B cell (primary cell): ENCODE results near the gene ATP10A. TPM values are rescaled to one million over a fixed set of nuclear protein-coding genes. Genes with fewer than 3 reads are reported as not detected.

Source experiments
- ATAC-seq: fragments of 200-7000 bp; cut with Tn5 transposase; one replicate; pipeline ENCODE4 v1.10.0; 2021; ENCODE audit warnings: low read depth, mild to moderate bottlenecking, moderate number of reproducible peaks, moderate library complexity
- CTCF ChIA-PET: fragments of 350-600 bp; sonication (Branson Sonifier 250); formaldehyde crosslinking; loops from one replicate; lab custom pipeline; 2021; ENCODE audit warnings: antibody characterized with exemption, inconsistent platforms; lab: Charles Lee
- POLR2A ChIA-PET: fragments of 350-600 bp; sonication (Branson Sonifier 250); formaldehyde crosslinking; loops from one replicate; lab custom pipeline; 2021; ENCODE audit warnings: antibody characterized with exemption; lab: Charles Lee
- DNase-seq: peaks from one replicate; pipeline ENCODE4 v3.0.0; 2013
- H2AFZ ChIP-seq: 2 replicates; pipeline ENCODE4 v1.6.1; 2012; ENCODE audit warnings: mild to moderate bottlenecking, low read depth, low read length; ENCODE audit not compliant: insufficient read depth, poor library complexity, severe bottlenecking
- H3K27ac ChIP-seq, 2 donors: 1 replicate in 1 of 2; 2 replicates in 1 of 2; pipeline ENCODE4 v1.5.1; 2012 to 2013; ENCODE audit warnings: low read length in 2 of 2, mild to moderate bottlenecking in 2 of 2, moderate library complexity in 1 of 2
- H3K27me3 ChIP-seq, 4 experiments: fragments of 200-600 bp in 1 of 4; sonication (generic) in 1 of 4; replicated peaks in 1 of 4; 1 replicate in 2 of 4; 2 replicates in 2 of 4; pipeline versions ENCODE4 v1.6.1 to v1.7.0; 2013 to 2016; ENCODE audit warnings: low read length in 3 of 4, mild to moderate bottlenecking in 2 of 4, mixed read lengths in 1 of 4, moderate library complexity in 1 of 4; ENCODE audit not compliant: insufficient read depth in 4 of 4, control insufficient read depth in 3 of 4; ENCODE audit errors: control extremely low read depth in 1 of 4
- H3K36me3 ChIP-seq, 2 experiments: replicated peaks in 1 of 2; 1 replicate in 1 of 2; 2 replicates in 1 of 2; pipeline versions ENCODE4 v1.6.1 to v1.7.1; 2013; ENCODE audit warnings: low read length in 1 of 2; ENCODE audit not compliant: insufficient read depth in 2 of 2, control insufficient read depth in 1 of 2; ENCODE audit errors: control extremely low read depth in 1 of 2, extremely low read depth in 1 of 2
- H3K4me1 ChIP-seq, 2 donors: fragments of 200-600 bp in 1 of 2; sonication (generic) in 1 of 2; 1 replicate in 1 of 2; 2 replicates in 1 of 2; pipeline versions ENCODE4 v1.5.1 to v1.6.1; 2013 to 2017; ENCODE audit warnings: low read length in 2 of 2; ENCODE audit not compliant: control insufficient read depth in 2 of 2, insufficient read depth in 2 of 2
- H3K4me2 ChIP-seq: replicated peaks from 2 replicates; pipeline ENCODE3; 2012; ENCODE audit warnings: mild to moderate bottlenecking, low read depth, low read length; ENCODE audit not compliant: poor library complexity, severe bottlenecking
- H3K4me3 ChIP-seq, 5 experiments: fragments of 200-600 bp in 1 of 5; sonication (generic) in 1 of 5; 1 replicate in 3 of 5; 2 replicates in 2 of 5; pipeline versions ENCODE4 v1.5.1 to v1.7.0; 2011 to 2016; ENCODE audit warnings: low read length in 4 of 5, mild to moderate bottlenecking in 4 of 5, low read depth in 2 of 5, control low read depth in 1 of 5, moderate library complexity in 1 of 5; ENCODE audit not compliant: insufficient read depth in 1 of 5; ENCODE audit errors: control extremely low read depth in 1 of 5, extremely low read depth in 1 of 5
- H3K79me2 ChIP-seq: fragments of 200-600 bp; sonication (generic); one replicate; pipeline ENCODE4 v1.6.0; 2016; ENCODE audit warnings: low read length; ENCODE audit not compliant: control insufficient read depth, insufficient read depth
- H3K9ac ChIP-seq: fragments of 200-600 bp; sonication (generic); 2 replicates; pipeline ENCODE4 v1.6.1; 2017; ENCODE audit warnings: mild to moderate bottlenecking, low read length, moderate library complexity
- H3K9me3 ChIP-seq, 3 donors: one replicate each; pipeline versions ENCODE4 v1.6.1 to v1.7.1; 2013; ENCODE audit warnings: low read length in 2 of 3; ENCODE audit not compliant: control insufficient read depth in 2 of 3, insufficient read depth in 1 of 3; ENCODE audit errors: control extremely low read depth in 1 of 3
- H4K20me1 ChIP-seq: 2 replicates; pipeline ENCODE4 v1.6.0; 2012; ENCODE audit warnings: mild to moderate bottlenecking, low read length; ENCODE audit not compliant: insufficient read depth, control insufficient read depth, poor library complexity, severe bottlenecking
- H3K27ac Mint-ChIP-seq: one replicate; pipeline ENCODE4 v1.8.0; 2021; ENCODE audit warnings: mixed read lengths
- H3K27me3 Mint-ChIP-seq: one replicate; pipeline ENCODE4 v1.8.0; 2021; ENCODE audit warnings: mixed read lengths
- H3K4me1 Mint-ChIP-seq: one replicate; pipeline ENCODE4 v1.8.0; 2021; ENCODE audit warnings: mixed read lengths
- H3K4me3 Mint-ChIP-seq: one replicate; pipeline ENCODE4 v1.8.0; 2021; ENCODE audit warnings: mixed read lengths
- H3K9me3 Mint-ChIP-seq: one replicate; pipeline ENCODE4 v1.8.0; 2022; ENCODE audit warnings: mixed read lengths; ENCODE audit not compliant: insufficient read depth
- CTCF ChIP-seq: fragments of 200-600 bp; IDR thresholded peaks from one replicate; pipeline ENCODE4 v1.8.0; 2022; ENCODE audit warnings: antibody characterized with exemption, mild to moderate bottlenecking
- EZH2 ChIP-seq: IDR thresholded peaks from 2 replicates; pipeline ENCODE4 v1.6.1; 2012; ENCODE audit warnings: borderline replicate concordance, low read depth, mild to moderate bottlenecking, moderate library complexity, low read length; ENCODE audit not compliant: insufficient read depth, poor library complexity, severe bottlenecking
- WGBS: methylation state at CpG from one replicate; pipeline ENCODE4 v1.1.5; 2013; ENCODE audit warnings: missing lambda C conversion rate; ENCODE audit not compliant: insufficient coverage; 5-methylcytosine and 5-hydroxymethylcytosine counted together
- intact Hi-C: fragments of 100-400 bp; cut with micrococcal nuclease; formaldehyde crosslinking; loops from one replicate; pipeline ENCODE4 v1.10.0; 2022
- polyA plus RNA-seq: library from polyadenylated mRNA; depleted of rRNA; stranded (reverse); fragments of >200 nt; gene quantifications from 2 replicates; pipeline ENCODE4 v1.2.3, GENCODE V29; 2012
- total RNA-seq, 2 donors: library from RNA; stranded (reverse); fragments of 120-200 nt in 1 of 2; gene quantifications; 1 replicate in 1 of 2; 2 replicates in 1 of 2; pipeline versions ENCODE4 v1.2.3 to v1.2.4, GENCODE V29; 2013 to 2022

The ATP10A gene
- total and polyA plus RNA-seq, 2 donors (not counting 1 experiment from before 2014, with no cell fraction given), result 0.21 to 0.22 TPM

DNA sequence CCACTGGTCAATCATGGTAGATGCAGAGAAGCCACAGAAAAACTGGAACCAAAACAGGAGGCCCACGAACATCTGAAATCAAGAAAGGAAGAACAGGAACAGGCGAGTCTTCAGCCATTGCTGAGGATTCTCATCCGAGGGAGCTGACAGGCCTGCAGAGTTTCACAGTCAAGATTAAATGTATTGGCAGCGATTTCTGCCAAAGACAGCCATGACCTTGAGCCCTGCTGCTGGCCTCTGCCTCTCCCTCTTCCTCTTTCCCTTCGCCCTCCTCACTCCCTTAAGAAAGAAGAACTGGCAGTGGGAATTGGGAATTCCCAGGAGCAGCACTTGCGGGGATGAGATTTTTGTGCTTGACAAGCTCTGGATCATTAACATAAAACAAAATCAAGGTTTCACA is 179.7 kb downstream of the ATP10A start:
- Mint-ChIP-seq H3K4me1 (no peaks in the 10 kb centered on the region), H3K4me3 (no peak overlapping the region), H3K27me3 (peaks cover 3% of the 10 kb centered on the region), H3K27ac (no peak overlapping the region), H3K9me3 (peaks cover 2% of the 10 kb centered on the region)
- ChIA-PET CTCF (no interaction called here), POLR2A (no interaction called here)
- Histone ChIP-seq H3K9ac (no peak overlapping the region), H3K4me2 (no peak overlapping the region), H2AFZ (no peak overlapping the region), H3K36me3 (no peaks in the 10 kb centered on the region), H4K20me1 (no peaks in the 10 kb centered on the region), H3K4me3 (no peak overlapping the region), H3K4me1 (no peaks in the 10 kb centered on the region), H3K27ac (no peak overlapping the region), H3K9me3 (peaks cover 0 to 11% (median 0%) of the 10 kb centered on the region in 3 donors), H3K27me3 (no peaks in the 10 kb centered on the region), H3K79me2 (no peaks in the 10 kb centered on the region)
- ATAC-seq (no peak), DNase-seq (no peak)
- no peak for TF ChIP-seq CTCF
- TF ChIP-seq EZH2, result no peak
- intact Hi-C loops, result no loop called here
- 93% methylated on average over 3 of the region's 6 CpGs for WGBS

- H3K4me1 ChIP-seq, result no peaks in the 10 kb centered on the region
- Mint-ChIP-seq H3K9me3 (peaks cover 2% of the 10 kb centered on the region), H3K27me3 (peaks cover 3% of the 10 kb centered on the region), H3K27ac (no peak overlapping the region), H3K4me3 (no peak overlapping the region), H3K4me1 (no peaks in the 10 kb centered on the region)
- H3K79me2 ChIP-seq, result no peaks in the 10 kb centered on the region
- H3K27ac ChIP-seq, result no peak overlapping the region
- intact Hi-C loops, result no loop called here
- ChIA-PET POLR2A (no interaction called here), CTCF (interaction anchor here (0.7 kb wide), 1 partner anchor 10 kb away, joined by 3 read pairs; no protein-coding TSS in a partner anchor)
- ATAC-seq, result no peak
- TF ChIP-seq EZH2 (no peak), CTCF (no peak)
- H3K36me3 ChIP-seq, result no peaks in the 10 kb centered on the region
- H4K20me1 ChIP-seq, result no peaks in the 10 kb centered on the region
- H3K4me2 ChIP-seq, result no peak overlapping the region
- no peak for DNase-seq
- peaks cover 0 to 11% (median 0%) of the 10 kb centered on the region in 3 donors for H3K9me3 ChIP-seq
- no peak overlapping the region for H3K9ac ChIP-seq
- H3K27me3 ChIP-seq, result no peaks in the 10 kb centered on the region
- H2AFZ ChIP-seq, result no peak overlapping the region
- no peak overlapping the region for H3K4me3 ChIP-seq
- 85% methylated on average over 6 of the region's 7 CpGs for WGBS
Observed at GRCh38 chr15:25682340-25682739, 180.8 kb downstream of the ATP10A start.
